HG03196 (cell line): Measurements from ENCODE around the gene SPSB4.

Experiments
- ATAC-seq: cut with Tn5 transposase; IDR thresholded peaks from one replicate; pipeline ENCODE4 v1.9.1; 2021; ENCODE audit not compliant: unreplicated experiment

SPSB4 gene

DNA sequence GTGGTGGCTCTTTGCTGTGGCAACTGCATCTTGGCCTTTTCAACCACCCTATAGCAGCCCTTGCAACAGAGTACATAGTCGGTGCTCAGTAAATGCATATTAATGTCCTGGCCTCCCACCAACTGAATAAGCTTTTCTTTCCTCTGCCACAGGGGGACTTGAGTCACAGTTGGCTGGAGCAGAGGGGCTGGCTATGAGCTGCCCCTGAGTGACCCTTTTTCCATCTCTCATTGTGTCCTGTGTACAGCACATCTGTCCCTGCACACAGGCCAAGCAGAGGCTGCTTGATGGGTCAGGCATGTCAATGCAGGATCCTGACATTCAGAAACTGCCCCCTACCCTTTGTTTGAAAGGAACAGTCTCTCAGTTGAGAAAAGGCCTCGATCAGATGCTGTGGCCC lies 22.4 kb downstream of the SPSB4 start:
- no peak for ATAC-seq

DNA sequence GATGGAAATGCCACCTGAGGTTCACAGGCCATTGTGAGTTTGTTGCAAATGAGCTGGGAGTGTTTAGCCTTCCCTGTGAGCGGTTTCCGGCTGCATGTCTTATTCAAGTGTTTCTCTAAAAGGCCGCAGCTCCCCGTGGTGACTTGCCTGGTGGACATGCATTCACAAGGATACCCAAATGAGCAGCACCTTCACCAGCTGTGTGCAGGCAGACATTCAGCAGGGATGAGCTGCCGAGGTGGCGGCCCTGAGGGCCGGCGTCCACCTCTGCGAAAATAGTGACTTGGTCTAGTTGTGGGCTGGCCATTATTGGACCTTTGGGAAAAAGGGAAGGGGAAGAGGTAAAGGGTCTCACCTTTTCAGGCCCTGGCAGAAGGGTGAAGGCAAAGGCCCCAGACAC lies 23.4 kb downstream of the SPSB4 start:
- no peak for ATAC-seq

DNA sequence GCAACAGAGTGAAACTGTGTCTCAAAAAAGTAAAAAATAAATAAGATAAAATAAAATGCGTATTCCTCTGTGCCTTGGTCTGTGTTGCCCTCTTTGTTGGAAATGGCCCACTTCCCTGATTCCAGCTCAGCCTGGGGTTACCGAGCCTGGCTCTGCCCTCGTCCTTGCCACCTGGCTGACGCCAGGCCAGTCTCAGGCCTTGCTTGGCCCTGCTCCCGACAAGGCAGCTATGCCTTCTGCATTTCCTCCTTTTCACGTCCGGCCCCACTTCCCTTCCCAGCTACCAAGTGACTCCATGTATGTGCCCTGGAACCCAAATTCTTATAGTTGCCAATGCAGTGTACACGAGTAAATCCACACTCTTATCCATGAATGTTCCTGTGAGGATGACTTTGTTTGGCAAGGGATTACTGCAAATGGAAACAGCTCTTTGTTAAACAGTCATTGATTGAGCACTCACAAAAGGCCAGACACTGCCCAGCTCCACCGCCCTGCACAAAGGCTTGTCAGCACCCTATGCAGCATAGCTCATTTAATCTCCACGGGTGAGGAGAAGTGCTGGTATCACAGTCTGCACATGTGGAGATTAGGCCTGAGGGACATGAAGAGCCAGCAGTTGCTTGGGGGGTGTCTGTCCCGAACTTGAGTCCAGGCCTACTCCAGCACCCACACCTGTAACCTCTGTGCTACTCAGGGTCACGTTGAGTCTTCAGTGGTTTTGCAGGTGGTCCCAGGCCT lies 25.1 kb downstream of the SPSB4 start:
- ATAC-seq, result no peak

DNA sequence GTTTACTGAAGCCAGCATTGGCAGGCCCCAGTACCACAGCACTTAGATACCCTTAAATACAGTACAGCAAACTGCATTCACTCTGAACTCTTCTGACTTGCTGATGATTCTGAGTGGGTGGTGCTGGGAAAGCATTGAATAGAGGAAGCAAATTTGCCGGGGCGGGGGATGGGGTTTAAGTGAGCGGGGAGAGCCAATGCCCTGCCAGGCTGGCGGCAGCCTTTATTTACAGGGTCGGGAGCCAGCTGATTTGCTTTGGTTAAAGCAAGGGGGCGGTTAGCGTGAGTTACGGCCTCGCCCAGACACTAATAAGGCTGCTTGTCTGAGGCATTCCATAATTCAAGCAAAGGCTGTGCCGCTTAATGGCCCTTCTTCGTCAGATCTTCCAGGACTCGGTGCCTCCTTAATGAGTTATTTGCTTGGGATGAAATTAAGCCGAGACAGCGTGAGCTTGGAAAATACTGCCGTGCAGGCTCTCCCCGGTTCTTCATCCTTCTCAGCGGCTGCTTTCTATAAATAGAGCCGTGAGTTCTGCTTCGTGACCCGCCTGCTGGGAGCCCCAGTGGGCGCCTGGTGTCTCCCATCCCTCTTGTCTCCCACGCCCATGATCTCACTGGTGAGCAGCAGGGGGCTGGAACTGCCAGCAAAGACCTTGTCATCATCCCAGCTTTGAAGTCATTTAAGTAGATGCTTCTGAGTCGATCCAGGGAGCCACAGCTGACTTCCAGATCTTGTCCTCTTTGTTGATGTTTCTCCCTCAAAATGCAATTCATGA lies 25.8 kb downstream of the SPSB4 start:
- ATAC-seq, result no peak

DNA sequence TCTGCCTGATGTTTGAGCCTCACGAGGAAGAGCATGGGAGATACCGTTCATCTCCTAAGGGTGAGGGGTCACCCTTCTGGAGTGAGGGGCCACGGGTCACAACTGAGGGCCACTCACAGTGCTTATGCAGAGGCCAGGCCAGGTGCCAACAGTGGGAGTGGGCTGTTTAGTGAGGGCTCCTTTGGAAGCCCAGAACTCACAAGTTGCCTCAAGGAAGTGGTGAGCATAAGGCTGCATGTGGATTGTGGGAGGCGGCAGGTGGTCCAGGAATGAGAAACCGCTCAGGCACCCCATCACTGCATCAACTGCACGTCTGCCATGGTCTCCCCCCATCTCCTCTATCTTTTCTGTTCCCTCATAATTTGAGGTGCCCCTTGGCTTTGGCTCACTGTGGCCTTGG lies 26.5 kb downstream of the SPSB4 start:
- ATAC-seq, result no peak

DNA sequence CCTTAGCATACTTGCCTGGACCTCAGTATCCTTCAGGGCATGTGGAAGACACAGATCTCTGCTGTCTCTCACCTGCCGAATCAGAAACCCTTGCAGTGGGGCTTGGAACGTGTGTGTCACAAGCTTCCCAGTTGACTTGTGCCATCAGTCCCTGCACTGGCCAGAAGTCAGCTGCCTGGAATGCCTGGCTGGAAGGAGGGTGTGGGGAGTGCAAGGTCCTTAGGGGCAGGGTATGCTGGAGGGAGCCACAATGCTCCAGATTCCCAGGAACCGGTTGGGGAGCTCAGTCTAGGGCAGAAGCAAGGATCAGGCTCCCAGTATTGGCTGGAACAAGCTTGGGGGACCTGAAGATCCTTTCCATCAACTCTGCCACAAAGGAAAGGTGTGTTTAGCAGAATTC lies 27.1 kb downstream of the SPSB4 start:
- ATAC-seq, result no peak

DNA sequence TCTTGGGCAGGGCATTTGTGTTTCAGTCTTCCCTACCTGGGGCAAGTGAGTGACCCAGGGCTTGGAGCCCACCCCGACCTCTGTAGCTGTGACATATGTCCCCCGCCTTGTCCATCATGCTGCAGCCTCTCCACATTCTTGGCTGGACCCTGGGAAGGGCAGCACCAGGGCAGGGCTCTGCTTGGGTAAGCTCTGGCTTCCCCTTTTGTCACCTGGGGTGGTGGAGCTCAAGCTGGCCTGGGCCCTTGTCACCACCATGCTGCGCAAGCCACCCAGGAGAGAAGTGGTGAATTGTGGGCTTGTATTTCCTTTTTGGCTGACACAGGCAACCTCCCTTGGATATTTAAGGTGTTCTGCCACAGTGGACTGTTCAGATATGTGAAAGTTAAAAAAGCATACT lies 29.3 kb downstream of the SPSB4 start:
- ATAC-seq, result no peak

DNA sequence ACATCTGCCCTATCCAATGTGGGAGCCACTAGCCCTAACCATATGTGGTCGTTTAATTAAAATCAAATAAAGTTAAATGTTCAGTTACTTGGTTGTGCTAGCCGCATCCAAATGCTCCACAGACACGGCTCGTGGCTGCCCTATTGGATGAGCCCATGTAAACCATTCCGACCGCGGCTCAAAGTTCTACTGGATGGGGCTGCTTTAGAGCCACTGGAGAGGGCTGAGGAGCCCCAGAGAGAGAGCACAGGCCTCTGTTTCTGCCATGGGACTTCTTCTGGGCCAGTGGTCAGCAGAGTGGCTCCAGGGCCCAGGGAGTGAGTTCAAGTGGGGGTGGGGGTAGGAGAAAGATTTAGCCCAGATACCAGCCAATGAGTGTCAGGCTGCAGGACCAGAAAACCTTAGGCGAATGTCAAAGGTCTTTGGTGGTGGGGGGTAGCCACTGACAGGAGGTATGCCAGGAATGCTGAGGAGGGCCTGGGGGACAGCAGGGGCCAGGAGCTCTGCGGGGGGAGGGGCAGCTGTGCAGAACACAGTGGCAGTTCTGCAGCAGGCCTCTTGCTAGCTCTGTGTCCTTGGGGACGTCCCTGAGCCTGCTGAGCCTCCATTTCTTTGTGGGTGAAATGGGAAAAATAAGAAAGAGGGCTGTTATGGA lies 30.1 kb downstream of the SPSB4 start:
- no peak for ATAC-seq

DNA sequence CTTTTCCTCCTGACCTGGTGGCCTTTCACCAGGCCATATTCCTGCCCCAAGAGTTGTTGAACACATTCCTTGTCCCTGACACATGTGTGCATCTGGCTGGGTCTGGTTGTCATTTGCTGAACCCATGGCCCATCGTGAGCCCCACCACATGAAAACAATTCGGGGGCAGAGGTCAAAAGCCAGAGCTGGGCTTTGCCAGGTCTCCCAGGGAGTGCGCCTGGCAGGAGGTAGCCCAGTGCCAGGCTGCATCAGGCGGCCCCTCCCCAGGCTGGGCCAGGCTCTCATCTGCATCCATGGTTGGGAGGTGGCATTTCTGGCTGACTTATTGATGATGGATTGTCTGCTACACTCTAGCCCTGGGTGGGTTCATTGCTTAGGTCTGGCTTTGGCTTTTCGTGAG lies 30.9 kb downstream of the SPSB4 start:
- ATAC-seq, result no peak

DNA sequence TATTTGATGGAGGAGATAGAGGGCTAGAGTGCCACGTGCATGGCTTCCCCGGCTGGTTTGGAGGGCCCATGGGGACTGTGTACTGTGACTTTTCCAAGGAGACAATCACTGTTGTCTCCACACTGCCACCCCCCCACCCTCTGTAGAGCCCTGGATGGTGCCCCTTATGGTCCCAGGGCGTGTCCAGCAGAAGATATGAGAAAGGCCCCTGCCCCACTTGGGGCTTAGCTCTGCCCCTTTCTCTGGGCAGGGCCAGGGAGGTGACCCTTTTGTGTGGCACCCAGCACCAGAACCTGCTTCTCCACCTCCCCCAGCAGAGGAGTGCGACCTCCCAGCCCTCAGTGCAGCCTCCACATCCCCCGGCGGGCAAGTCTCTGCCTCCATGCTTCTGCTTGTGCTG lies 32.1 kb downstream of the SPSB4 start:
- ATAC-seq, result no peak

DNA sequence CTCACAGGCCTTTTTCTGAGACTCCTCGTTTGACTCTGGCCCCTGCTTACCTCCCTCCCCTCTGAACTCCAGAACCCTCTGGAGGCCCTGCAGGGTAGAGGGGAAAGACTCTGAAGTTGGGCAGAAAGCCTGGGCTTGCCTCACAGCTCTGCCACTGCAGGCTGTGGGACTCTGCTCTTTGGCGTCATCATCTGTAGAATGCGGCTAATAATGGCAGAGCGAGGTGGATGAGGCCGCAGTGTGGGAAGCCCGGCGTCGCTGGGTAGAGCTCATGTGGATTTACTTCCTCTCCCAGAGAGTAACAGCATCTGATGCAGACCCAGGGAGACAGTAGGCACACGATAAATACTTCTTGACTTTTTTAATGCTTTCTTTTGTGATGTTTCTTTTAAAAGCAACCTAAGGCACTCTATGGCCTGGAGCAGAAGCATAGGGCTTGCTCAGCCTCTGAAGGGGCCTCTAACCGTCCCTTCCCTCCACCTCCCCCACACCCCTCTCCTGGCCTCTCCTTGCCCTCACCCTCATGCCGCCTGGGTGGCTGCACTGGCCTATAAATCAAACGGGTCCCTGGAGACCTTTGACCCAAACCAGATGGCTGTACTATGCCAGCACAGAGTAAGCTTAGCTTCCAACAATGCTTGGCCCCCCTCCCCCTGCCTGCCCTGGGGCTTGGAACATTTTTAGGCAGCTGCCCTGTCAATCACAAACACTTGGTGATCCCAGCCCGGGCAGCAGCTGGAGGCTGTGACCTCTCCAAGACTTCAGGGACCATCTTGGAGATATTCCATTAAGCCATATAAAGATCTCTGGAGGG lies 32.9 kb downstream of the SPSB4 start:
- ATAC-seq, result no peak

DNA sequence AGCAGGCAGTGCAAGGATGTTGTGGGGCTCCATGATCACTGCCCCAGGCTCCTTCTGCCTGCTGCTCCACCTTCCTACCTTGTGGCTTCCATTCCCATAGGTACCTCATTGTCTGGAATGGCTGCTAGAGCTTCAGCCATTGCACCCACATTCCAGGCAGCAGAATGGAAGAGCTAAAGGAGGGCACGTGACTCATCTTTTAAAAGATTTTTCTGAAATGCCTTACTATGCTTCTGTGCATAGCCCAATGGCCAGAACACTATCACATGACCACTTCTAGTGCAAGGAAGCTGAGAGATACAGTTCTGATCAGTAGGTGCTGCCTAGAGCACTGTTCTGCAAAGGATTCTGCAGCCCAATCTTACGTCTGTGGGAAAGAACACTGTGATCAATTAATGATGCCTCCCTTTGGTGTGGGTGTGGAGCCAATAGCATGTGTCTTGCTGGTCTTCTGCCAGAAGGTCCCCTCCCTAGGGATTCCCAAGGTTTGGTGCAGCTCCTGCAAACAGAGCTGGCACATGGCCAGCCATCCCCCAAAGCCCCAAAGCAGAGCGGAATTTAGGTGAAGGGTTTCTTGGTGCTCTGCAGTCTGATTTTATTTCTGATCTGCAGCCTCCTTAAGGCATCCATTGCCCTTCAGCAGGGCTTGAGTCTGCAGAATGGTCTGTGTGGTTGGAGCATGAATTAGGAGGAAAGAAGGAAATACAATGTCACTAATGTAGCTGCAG lies 34.4 kb downstream of the SPSB4 start:
- no peak for ATAC-seq

DNA sequence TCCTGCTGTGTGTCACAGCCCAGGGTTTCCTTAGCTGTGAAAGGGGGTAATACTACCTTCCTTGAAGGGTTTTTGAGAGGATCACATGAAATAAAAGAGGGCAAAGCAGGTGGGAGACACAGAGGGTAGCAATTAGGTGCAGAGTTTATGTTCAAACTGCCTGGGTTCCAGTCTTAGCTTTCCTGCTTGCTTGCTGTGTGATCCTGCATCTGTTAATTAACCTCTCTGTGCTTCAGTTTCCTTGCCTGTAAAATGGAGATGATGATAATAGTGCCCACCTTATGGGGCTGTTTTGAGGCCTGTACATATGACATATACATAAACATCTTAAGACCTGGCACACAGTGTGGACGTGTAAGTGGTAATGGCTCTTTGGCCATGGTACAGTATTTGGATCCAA lies 35.0 kb downstream of the SPSB4 start:
- ATAC-seq, result no peak

DNA sequence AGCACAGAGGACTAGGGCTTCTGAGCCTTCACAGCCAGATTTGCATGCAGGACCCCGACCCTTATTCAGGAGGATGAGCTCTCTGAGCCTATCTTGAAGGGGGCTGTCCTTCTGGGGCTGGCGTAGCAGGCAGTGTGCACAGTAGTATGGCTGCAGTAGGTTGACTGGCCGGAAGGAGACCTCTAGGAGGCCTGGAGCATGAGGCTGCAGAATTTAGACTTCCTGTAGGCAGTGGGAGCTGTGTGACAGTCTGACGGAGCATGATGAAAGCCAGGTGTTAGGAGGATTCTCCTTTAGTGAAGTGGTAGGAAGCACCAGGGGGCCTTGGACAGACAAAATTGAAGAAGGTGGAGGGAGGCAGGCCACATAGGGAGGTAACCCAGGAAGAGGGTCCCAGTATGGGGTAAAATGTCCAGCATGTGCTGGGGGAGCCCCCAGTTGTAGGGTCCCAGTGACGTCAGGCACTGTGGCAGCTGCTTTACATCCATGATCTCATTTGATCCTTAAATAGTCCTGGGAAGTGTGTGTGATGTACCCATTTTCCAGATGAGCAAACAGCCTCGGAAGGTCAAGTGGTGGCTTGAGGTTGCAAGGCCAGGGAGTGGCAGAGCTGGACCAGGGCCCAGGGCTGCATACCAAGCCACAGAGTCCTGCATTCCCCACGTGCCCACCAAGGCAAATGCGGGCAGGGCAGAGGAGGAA lies 36.1 kb downstream of the SPSB4 start:
- no peak for ATAC-seq

DNA sequence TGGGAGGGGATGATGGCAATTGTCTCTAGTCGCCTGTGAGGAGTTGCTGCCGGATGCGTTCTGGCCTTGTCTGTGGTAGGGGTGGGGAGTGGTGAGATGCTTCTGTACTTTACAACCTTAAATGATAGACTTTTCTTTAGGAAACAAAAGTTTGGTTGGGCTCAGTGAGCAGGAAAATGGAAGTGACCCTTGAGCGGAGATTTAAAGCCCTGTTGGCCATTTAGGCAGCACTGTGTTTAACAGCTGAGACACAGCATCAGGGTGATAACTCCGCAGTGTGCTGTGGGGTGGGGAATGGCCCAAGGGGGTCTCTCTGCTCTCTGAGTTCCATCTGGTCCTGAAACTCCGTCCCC lies 36.6 kb downstream of the SPSB4 start:
- no peak for ATAC-seq

DNA sequence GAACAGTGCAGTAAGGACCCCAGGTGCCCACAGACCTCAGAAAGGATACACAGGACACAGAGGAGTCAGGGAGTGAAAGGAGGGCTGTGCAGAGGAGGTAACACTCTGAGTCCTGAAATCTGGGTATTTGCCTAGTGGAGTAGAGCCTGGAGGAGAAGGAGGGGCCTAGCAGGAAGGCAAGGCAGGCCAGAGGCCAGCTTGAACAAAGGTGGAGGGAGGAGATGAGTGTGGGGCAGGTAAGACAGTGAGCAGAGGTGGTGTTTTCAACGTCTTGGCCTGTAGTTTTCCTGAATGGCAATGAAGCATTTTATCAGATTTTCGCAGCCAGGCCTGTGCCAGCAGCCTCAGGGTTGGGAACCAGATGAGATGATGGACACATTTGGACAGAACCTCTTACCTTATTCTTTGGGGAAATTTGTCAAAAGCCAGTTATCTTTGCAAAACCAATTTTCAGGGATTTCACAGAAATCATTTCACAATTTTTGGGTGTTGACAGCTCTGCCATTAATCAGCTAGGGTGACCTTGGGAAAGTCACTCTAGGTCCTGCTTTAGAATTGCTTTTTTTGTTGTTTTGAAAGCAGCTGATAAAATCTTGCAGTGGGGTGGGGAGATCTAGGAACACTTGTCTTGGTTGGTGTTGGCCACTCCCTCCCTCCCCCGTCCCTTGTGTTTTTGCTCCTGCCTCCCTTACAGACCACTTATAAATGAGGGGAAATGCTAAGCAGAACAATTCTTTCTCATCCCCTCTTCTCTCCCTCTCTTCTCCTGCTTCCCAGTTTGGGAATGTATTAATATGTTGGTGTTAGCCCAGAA lies 38.4 kb downstream of the SPSB4 start:
- ATAC-seq, result no peak

DNA sequence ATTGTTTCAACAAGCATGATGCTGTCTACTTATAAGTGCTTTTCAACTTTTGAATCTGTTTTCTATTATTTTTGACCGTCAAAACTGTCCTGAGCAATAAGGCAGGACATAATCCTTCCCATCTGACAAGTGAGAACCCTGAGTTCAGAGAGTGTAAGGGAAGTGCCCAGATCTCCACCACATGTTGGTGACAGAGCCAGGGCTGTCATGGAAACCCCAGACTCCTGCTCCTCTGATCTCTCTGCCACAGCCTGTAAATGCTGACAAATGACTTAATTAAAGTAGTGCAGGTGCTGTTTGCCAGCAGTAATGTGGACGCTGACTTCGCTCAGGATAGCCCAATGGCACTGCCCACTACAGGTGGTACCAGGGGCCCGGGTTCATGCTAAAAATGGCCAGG lies 40.3 kb downstream of the SPSB4 start:
- ATAC-seq, result no peak

DNA sequence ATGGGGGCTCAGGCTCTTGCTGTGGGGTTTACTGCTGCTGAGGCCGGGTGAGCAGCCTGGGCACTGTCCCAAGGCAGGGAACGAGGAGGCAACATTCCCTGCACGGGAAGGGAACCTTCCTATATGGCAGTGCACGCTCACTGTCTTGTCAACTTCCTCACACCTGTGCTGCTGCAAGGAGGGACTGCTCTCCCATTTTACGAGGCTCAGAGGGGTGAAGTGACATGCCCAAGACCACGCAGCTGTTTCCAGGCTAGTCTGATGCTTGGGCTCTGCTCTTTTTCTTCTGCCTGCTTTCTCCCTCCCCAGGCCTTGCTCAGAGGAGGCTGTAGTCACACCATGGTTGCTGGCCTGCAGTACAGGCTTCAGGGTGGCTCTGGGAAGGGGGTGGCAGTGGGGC lies 41.5 kb downstream of the SPSB4 start:
- no peak for ATAC-seq

DNA sequence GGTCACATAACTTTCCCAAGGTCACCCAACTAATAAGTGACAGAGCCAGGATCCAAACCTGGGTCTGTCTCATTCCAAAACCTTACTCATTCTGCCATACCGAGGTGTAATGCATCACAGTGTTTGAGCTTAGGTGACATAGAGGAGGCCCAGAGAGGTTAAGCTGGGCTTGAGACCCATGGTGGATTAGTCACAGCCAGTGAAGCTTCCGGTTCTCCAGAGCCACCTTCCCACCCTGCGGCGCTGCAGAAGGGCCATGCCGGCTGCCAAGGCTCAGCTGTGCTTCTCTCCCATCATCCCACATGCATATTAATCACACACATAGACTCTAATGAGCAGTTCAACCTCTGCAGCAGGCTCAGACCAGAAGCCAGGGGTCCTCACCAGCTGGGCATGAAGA lies 42.2 kb downstream of the SPSB4 start:
- ATAC-seq, result no peak
